Measurements from ENCODE around the gene TOGARAM1.
"Not testable (repeated sequence)": the region's sequence is repeated elsewhere in the genome, so short reads cannot be mapped to it uniquely, and the experiment has no call there.

TOGARAM1 gene

GRCh38 chr14:45057349-45057748, 95.4 kb downstream of the TOGARAM1 start:
- Histone ChIP-seq H3K27me3 (ENCODE audit: control insufficient read depth, insufficient read depth, low read length) (no peaks in the 10 kb centered on the region), H3K9me3 (ENCODE audit: control insufficient read depth, low read length) (no peaks in the 10 kb centered on the region), H3K9ac (ENCODE audit: low read length) (no peak overlapping the region), H3K4me1 (ENCODE audit: control insufficient read depth, insufficient read depth, low read length) (no peaks in the 10 kb centered on the region), H3K4me3 (ENCODE audit: low read length) (no peak overlapping the region), H3K36me3 (ENCODE audit: control insufficient read depth, insufficient read depth, low read length) (no peaks in the 10 kb centered on the region)

GRCh38 chr14:45057881-45058364, 95.9 kb downstream of the TOGARAM1 start:
- no peaks in the 10 kb centered on the region for H3K36me3 ChIP-seq (ENCODE audit: control insufficient read depth, insufficient read depth, low read length)

GRCh38 chr14:45060551-45060950, 98.6 kb downstream of the TOGARAM1 start:
- Histone ChIP-seq H3K36me3 (ENCODE audit: control insufficient read depth, insufficient read depth, low read length) (no peaks in the 10 kb centered on the region), H3K9ac (ENCODE audit: low read length) (no peak overlapping the region), H3K4me1 (ENCODE audit: control insufficient read depth, insufficient read depth, low read length) (no peaks in the 10 kb centered on the region), H3K9me3 (ENCODE audit: control insufficient read depth, low read length) (no peaks in the 10 kb centered on the region), H3K27me3 (ENCODE audit: control insufficient read depth, insufficient read depth, low read length) (no peaks in the 10 kb centered on the region), H3K4me3 (ENCODE audit: low read length) (no peak overlapping the region)

More at GRCh38 chr14:45057881-45058364, 95.9 kb downstream of the TOGARAM1 start:
- H3K9ac ChIP-seq (ENCODE audit: low read length), result no peak overlapping the region
- no peaks in the 10 kb centered on the region for H3K27me3 ChIP-seq (ENCODE audit: control insufficient read depth, insufficient read depth, low read length)
- H3K4me1 ChIP-seq (ENCODE audit: control insufficient read depth, insufficient read depth, low read length), result no peaks in the 10 kb centered on the region
- no peak overlapping the region for H3K4me3 ChIP-seq (ENCODE audit: low read length)
- no peaks in the 10 kb centered on the region for H3K9me3 ChIP-seq (ENCODE audit: control insufficient read depth, low read length)

- no peaks in the 10 kb centered on the region for H3K9me3 ChIP-seq (ENCODE audit: control insufficient read depth, low read length)
- H3K4me3 ChIP-seq (ENCODE audit: low read length), result no peak overlapping the region
- no peaks in the 10 kb centered on the region for H3K4me1 ChIP-seq (ENCODE audit: control insufficient read depth, insufficient read depth, low read length)
- no peaks in the 10 kb centered on the region for H3K36me3 ChIP-seq (ENCODE audit: control insufficient read depth, insufficient read depth, low read length)
- H3K27me3 ChIP-seq (ENCODE audit: control insufficient read depth, insufficient read depth, low read length), result no peaks in the 10 kb centered on the region
- no peak overlapping the region for H3K9ac ChIP-seq (ENCODE audit: low read length)
Observed at GRCh38 chr14:45065540-45065939, 103.5 kb downstream of the TOGARAM1 start.

GRCh38 chr14:45065956-45066355, 104.0 kb downstream of the TOGARAM1 start:
- H3K4me1 ChIP-seq (ENCODE audit: control insufficient read depth, insufficient read depth, low read length), result no peaks in the 10 kb centered on the region
- no peak overlapping the region for H3K4me3 ChIP-seq (ENCODE audit: low read length)
- H3K9me3 ChIP-seq (ENCODE audit: control insufficient read depth, low read length), result no peaks in the 10 kb centered on the region
- no peaks in the 10 kb centered on the region for H3K27me3 ChIP-seq (ENCODE audit: control insufficient read depth, insufficient read depth, low read length)
- no peaks in the 10 kb centered on the region for H3K36me3 ChIP-seq (ENCODE audit: control insufficient read depth, insufficient read depth, low read length)
- H3K9ac ChIP-seq (ENCODE audit: low read length), result no peak overlapping the region

GRCh38 chr14:45066667-45067066, 104.7 kb downstream of the TOGARAM1 start:
- no peaks in the 10 kb centered on the region for H3K4me1 ChIP-seq (ENCODE audit: control insufficient read depth, insufficient read depth, low read length)
- H3K27me3 ChIP-seq (ENCODE audit: control insufficient read depth, insufficient read depth, low read length), result no peaks in the 10 kb centered on the region
- H3K9ac ChIP-seq (ENCODE audit: low read length), result no peak overlapping the region
- H3K9me3 ChIP-seq (ENCODE audit: control insufficient read depth, low read length), result no peaks in the 10 kb centered on the region
- H3K36me3 ChIP-seq (ENCODE audit: control insufficient read depth, insufficient read depth, low read length), result no peaks in the 10 kb centered on the region
- no peak overlapping the region for H3K4me3 ChIP-seq (ENCODE audit: low read length)

GRCh38 chr14:45068396-45068795, 106.4 kb downstream of the TOGARAM1 start:
- Histone ChIP-seq H3K9ac (ENCODE audit: low read length) (no peak overlapping the region), H3K4me1 (ENCODE audit: control insufficient read depth, insufficient read depth, low read length) (no peaks in the 10 kb centered on the region), H3K9me3 (ENCODE audit: control insufficient read depth, low read length) (no peaks in the 10 kb centered on the region), H3K36me3 (ENCODE audit: control insufficient read depth, insufficient read depth, low read length) (no peaks in the 10 kb centered on the region), H3K4me3 (ENCODE audit: low read length) (no peak overlapping the region), H3K27me3 (ENCODE audit: control insufficient read depth, insufficient read depth, low read length) (no peaks in the 10 kb centered on the region)

- Histone ChIP-seq H3K36me3 (ENCODE audit: control insufficient read depth, insufficient read depth, low read length) (no peaks in the 10 kb centered on the region), H3K9ac (ENCODE audit: low read length) (no peak overlapping the region), H3K9me3 (ENCODE audit: control insufficient read depth, low read length) (no peaks in the 10 kb centered on the region), H3K4me3 (ENCODE audit: low read length) (no peak overlapping the region), H3K4me1 (ENCODE audit: control insufficient read depth, insufficient read depth, low read length) (no peaks in the 10 kb centered on the region), H3K27me3 (ENCODE audit: control insufficient read depth, insufficient read depth, low read length) (no peaks in the 10 kb centered on the region)
Observed at GRCh38 chr14:45070215-45070614, 108.2 kb downstream of the TOGARAM1 start.

GRCh38 chr14:45072126-45072525, 110.1 kb downstream of the TOGARAM1 start:
- Histone ChIP-seq H3K4me3 (ENCODE audit: low read length) (no peak overlapping the region), H3K36me3 (ENCODE audit: control insufficient read depth, insufficient read depth, low read length) (no peaks in the 10 kb centered on the region), H3K9ac (ENCODE audit: low read length) (no peak overlapping the region), H3K27me3 (ENCODE audit: control insufficient read depth, insufficient read depth, low read length) (no peaks in the 10 kb centered on the region), H3K9me3 (ENCODE audit: control insufficient read depth, low read length) (no peaks in the 10 kb centered on the region), H3K4me1 (ENCODE audit: control insufficient read depth, insufficient read depth, low read length) (no peaks in the 10 kb centered on the region)

- Histone ChIP-seq H3K27me3 (ENCODE audit: control insufficient read depth, insufficient read depth, low read length) (no peaks in the 10 kb centered on the region), H3K4me3 (ENCODE audit: low read length) (no peak overlapping the region), H3K4me1 (ENCODE audit: control insufficient read depth, insufficient read depth, low read length) (no peaks in the 10 kb centered on the region), H3K36me3 (ENCODE audit: control insufficient read depth, insufficient read depth, low read length) (no peaks in the 10 kb centered on the region), H3K9ac (ENCODE audit: low read length) (no peak overlapping the region), H3K9me3 (ENCODE audit: control insufficient read depth, low read length) (no peaks in the 10 kb centered on the region)
Observed at GRCh38 chr14:45073231-45073879, 111.4 kb downstream of the TOGARAM1 start.

GRCh38 chr14:45078323-45078722, 116.3 kb downstream of the TOGARAM1 start:
- no peaks in the 10 kb centered on the region for H3K4me1 ChIP-seq (ENCODE audit: control insufficient read depth, insufficient read depth, low read length)

GRCh38 chr14:45080416-45080968, 118.5 kb downstream of the TOGARAM1 start:
- H3K27me3 ChIP-seq (ENCODE audit: control insufficient read depth, insufficient read depth, low read length); H3K4me1 ChIP-seq (ENCODE audit: control insufficient read depth, insufficient read depth, low read length); H3K9ac ChIP-seq (ENCODE audit: low read length); H3K36me3 ChIP-seq (ENCODE audit: control insufficient read depth, insufficient read depth, low read length); H3K4me3 ChIP-seq (ENCODE audit: low read length); H3K9me3 ChIP-seq (ENCODE audit: control insufficient read depth, low read length): not testable (repeated sequence)

More at GRCh38 chr14:45078323-45078722, 116.3 kb downstream of the TOGARAM1 start:
- no peaks in the 10 kb centered on the region for H3K9me3 ChIP-seq (ENCODE audit: control insufficient read depth, low read length)
- H3K9ac ChIP-seq (ENCODE audit: low read length), result no peak overlapping the region
- H3K36me3 ChIP-seq (ENCODE audit: control insufficient read depth, insufficient read depth, low read length), result no peaks in the 10 kb centered on the region
- H3K4me3 ChIP-seq (ENCODE audit: low read length), result no peak overlapping the region
- H3K27me3 ChIP-seq (ENCODE audit: control insufficient read depth, insufficient read depth, low read length), result no peaks in the 10 kb centered on the region
